ENCODE data around the gene EMC8. TPM values are rescaled to one million over a fixed set of nuclear protein-coding genes. Genes with fewer than 3 reads are reported as not detected.
A peak's percentile ranks its signal among the peaks of the same experiment; 100 is the strongest.

Gene EMC8
- total and polyA plus RNA-seq, 2 donors (not counting 1 experiment from before 2014, with no cell fraction given), result 22.1 to 33.1 TPM

GRCh38 chr16:85821390-85822135 lies 22.2 kb upstream of the EMC8 start:
- H3K9ac ChIP-seq (ENCODE audit: low read length), result no peak overlapping the region
- peaks cover 6% of the 10 kb centered on the region for H3K79me2 ChIP-seq (ENCODE audit: control insufficient read depth, insufficient read depth, low read length)
- TF ChIP-seq EZH2 (IDR thresholded peaks at IDR 0.05; ENCODE audit: borderline replicate concordance, insufficient read depth, low read depth, low read length, poor library complexity, severe bottlenecking) (no peak), CTCF (IDR thresholded peaks at IDR 0.05) (peak; percentile 99)
- H3K9me3 ChIP-seq (ENCODE audit: control extremely low read depth in 1 of 3, control insufficient read depth in 2 of 3, insufficient read depth in 1 of 3, low read length in 2 of 3), result peaks cover 0 to 10% (median 0%) of the 10 kb centered on the region in 3 donors
- no peak overlapping the region for H3K27ac ChIP-seq (ENCODE audit: low read length in 2 of 2)
- no peak overlapping the region for H2AFZ ChIP-seq (ENCODE audit: insufficient read depth, low read depth, low read length, poor library complexity, severe bottlenecking)
- H3K27me3 Mint-ChIP-seq, result no peaks in the 10 kb centered on the region
- no peak overlapping the region for H3K4me3 ChIP-seq (ENCODE audit: control extremely low read depth in 1 of 5, extremely low read depth in 1 of 5, insufficient read depth in 1 of 5, low read depth in 2 of 5, low read length in 4 of 5)
- peak overlapping the region; percentile 47 for H3K4me2 ChIP-seq (replicated peaks; ENCODE audit: low read depth, low read length, poor library complexity, severe bottlenecking)
- H4K20me1 ChIP-seq (ENCODE audit: control insufficient read depth, insufficient read depth, low read length, poor library complexity, severe bottlenecking), result no peaks in the 10 kb centered on the region
- DNase-seq (peak; percentile 90), ATAC-seq (ENCODE audit: low read depth) (peak; percentile 94)
- ChIA-PET CTCF (interaction anchor here (0.6 to 9.3 kb wide), 55 partner anchors 9 to 704 kb away, joined by 3 to 433 read pairs (median 7); partner anchors contain the start of gene IRF8), POLR2A (interaction anchor here (0.6 to 2.4 kb wide), 17 partner anchors 11 to 201 kb away, joined by 3 to 16 read pairs (median 5); partner anchors contain the start of gene IRF8)
- no peaks in the 10 kb centered on the region for H3K9me3 Mint-ChIP-seq (ENCODE audit: insufficient read depth)
- H3K36me3 ChIP-seq (replicated peaks in 1 of 2; ENCODE audit: control extremely low read depth in 1 of 2, control insufficient read depth in 1 of 2, extremely low read depth in 1 of 2, insufficient read depth in 2 of 2, low read length in 1 of 2), result no peaks in the 10 kb centered on the region
- intact Hi-C loops (cut with micrococcal nuclease), result loop anchor here (1.0 to 2.0 kb wide), 9 partner anchors 11 to 699 kb away; no protein-coding TSS in a partner anchor
- no peaks in the 10 kb centered on the region for H3K27me3 ChIP-seq (replicated peaks in 1 of 4; ENCODE audit: control extremely low read depth in 1 of 4, control insufficient read depth in 3 of 4, insufficient read depth in 4 of 4, low read length in 3 of 4)
- peaks cover 29% of the 10 kb centered on the region for H3K4me1 Mint-ChIP-seq
- 13% methylated on average over 26 of the region's 27 CpGs for WGBS (ENCODE audit: insufficient coverage)
- peaks cover 11 to 32% of the 10 kb centered on the region in 2 donors for H3K4me1 ChIP-seq (ENCODE audit: control insufficient read depth in 2 of 2, insufficient read depth in 2 of 2, low read length in 2 of 2)
- H3K4me3 Mint-ChIP-seq, result no peak overlapping the region
- H3K27ac Mint-ChIP-seq, result peak overlapping the region; percentile 21
